Psoas muscle (tissue), 8 donors: ENCODE data around the gene IP6K3. TPM values are rescaled to one million over a fixed set of nuclear protein-coding genes. Genes with fewer than 3 reads are reported as not detected.

Experiments used
- ATAC-seq, 4 donors: fragments of 200-7000 bp; cut with Tn5 transposase; one replicate each; pipeline ENCODE4 v1.9.1; 2020; ENCODE audit warnings: moderate library complexity in 3 of 4, mild to moderate bottlenecking in 2 of 4
- DNase-seq, 2 donors: peaks; one replicate each; pipeline ENCODE4 v3.0.0-alpha.2; 2020
- H3K27ac ChIP-seq: fragments of 200-600 bp; one replicate; pipeline ENCODE4 v1.8.0; 2022
- H3K27me3 ChIP-seq, 3 donors: fragments of 200-600 bp in 1 of 3; one replicate each; pipeline versions ENCODE4 v1.6.1 to v1.8.0; 2013 to 2022; ENCODE audit warnings: low read length in 2 of 3, mild to moderate bottlenecking in 2 of 3, moderate library complexity in 1 of 3; ENCODE audit not compliant: insufficient read depth in 3 of 3
- H3K36me3 ChIP-seq, 2 donors: fragments of 200-600 bp in 1 of 2; one replicate each; pipeline versions ENCODE4 v1.6.1 to v1.8.0; 2013 to 2022; ENCODE audit warnings: low read depth in 1 of 2, mild to moderate bottlenecking in 1 of 2, moderate library complexity in 1 of 2; ENCODE audit not compliant: insufficient read depth in 1 of 2
- H3K4me1 ChIP-seq: fragments of 200-600 bp; one replicate; pipeline ENCODE4 v1.8.0; 2022
- H3K4me3 ChIP-seq: fragments of 200-600 bp; one replicate; pipeline ENCODE4 v1.8.0; 2022; ENCODE audit warnings: mild to moderate bottlenecking
- H3K9me3 ChIP-seq: fragments of 200-600 bp; one replicate; pipeline ENCODE4 v1.8.0; 2022
- CTCF ChIP-seq: fragments of 200-600 bp; IDR thresholded peaks from one replicate; pipeline ENCODE4 v1.8.0; 2022; ENCODE audit warnings: antibody characterized with exemption
- WGBS, 3 donors: extraction: QIAGEN DNeasy Blood & Tissue Kit; methylation state at CpG; one replicate each; pipeline versions ENCODE4 v1.1.6 to v1.1.7; 2013; 5-methylcytosine and 5-hydroxymethylcytosine counted together
- intact Hi-C, 2 donors: fragments of 100-400 bp; cut with DNase I; formaldehyde crosslinking; loops; one replicate each; pipeline versions ENCODE4 v1.11.0 to v1.14.2; 2022
- polyA plus RNA-seq, 3 donors: library from polyadenylated mRNA; stranded (reverse); fragments of 200-250 nt; gene quantifications; one replicate each; pipeline ENCODE4 v1.2.3, GENCODE V29; 2013
- total RNA-seq, 4 donors: library from RNA; stranded (reverse); fragmentation: NEBNext Ultra II Directional in 2 of 4; extraction: Animal tissue kit (Norgen Biotek cat#: 25700) in 2 of 4; gene quantifications; one replicate each; pipeline versions ENCODE4 v1.2.1 to v1.2.4, GENCODE V29; 2021 to 2023
- donor health status: healthy with polysubstance abuse.
- donor health status: DM: no; HTN: no; CAD: no; lungs with moderate emphysema.
- donor health status: Bipolar disorder and iron deficiency.
- donor health status: healthy.
- donor health status: DM: yes; HTN: yes; CAD: no.
- donor health status: DM: no; HTN: no; CAD: no.
- donor health status: DM: no; HTN: no; CAD: no.
- donor health status: DM: yes; HTN: yes; CAD: no.

IP6K3 gene
- total and polyA plus RNA-seq, 7 donors, result 95.7 to 363 (median 220) TPM

DNA sequence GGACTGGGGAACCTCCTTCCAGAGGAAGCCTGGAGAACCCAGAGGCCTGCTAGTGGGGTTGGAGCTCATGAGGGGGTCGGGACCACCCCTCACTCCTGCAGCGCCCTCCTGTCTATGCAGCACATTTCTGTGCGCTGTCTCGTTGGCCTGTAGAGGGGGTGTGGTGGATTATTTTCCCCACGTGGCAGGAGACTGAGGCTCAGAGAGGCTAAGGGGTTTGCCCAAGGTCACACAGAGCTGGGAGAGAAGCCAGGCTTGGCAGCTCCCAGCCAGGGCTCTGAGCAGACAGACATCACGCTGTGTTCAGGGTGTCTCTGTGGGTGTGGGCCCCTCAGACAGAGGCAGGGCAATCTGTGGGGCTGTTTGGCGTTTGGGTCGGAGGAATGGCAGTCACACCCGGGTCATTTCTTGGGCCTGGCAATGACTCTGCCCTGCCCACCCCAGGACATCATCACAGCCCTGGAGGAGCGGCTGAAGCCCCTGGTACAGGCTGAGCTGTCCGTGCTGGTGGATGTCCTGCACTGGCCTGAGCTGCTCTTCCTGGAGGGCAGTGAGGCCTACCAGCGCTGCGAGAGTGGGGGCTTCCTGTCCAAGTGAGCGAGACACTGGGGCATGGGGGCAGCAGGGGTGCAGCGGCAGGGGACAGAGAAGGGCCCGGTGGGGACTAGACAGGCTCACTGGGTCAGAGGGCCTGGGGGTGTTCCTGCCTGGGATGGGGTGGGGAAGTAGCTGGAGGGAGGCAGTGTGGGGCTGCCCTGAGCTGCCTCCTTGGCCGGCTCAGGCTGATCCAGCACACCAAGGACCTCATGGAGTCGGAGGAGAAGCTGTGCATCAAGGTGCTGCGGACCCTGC is 62.9 kb downstream of the IP6K3 start:
- no peak overlapping the region for H3K27ac ChIP-seq
- no peaks in the 10 kb centered on the region for H3K27me3 ChIP-seq
- H3K4me3 ChIP-seq, result no peak overlapping the region
- H3K36me3 ChIP-seq, result peaks cover 0 to 18% of the 10 kb centered on the region in 2 donors
- no peaks in the 10 kb centered on the region for H3K9me3 ChIP-seq
- 81 to 83% (median 83%) methylated on average over 19 of the region's 19 CpGs for WGBS, 3 donors
- ATAC-seq, result no peak
- no peaks in the 10 kb centered on the region for H3K4me1 ChIP-seq
- intact Hi-C loops, result no loop called here
- no peak for TF ChIP-seq CTCF
- no peak for DNase-seq

- peaks cover 0 to 18% of the 10 kb centered on the region in 2 donors for H3K36me3 ChIP-seq
- no peak overlapping the region for H3K4me3 ChIP-seq
- H3K27me3 ChIP-seq, result no peaks in the 10 kb centered on the region
- DNase-seq, result no peak
- H3K27ac ChIP-seq, result no peak overlapping the region
- TF ChIP-seq CTCF, result no peak
- H3K4me1 ChIP-seq, result no peaks in the 10 kb centered on the region
- no peak for ATAC-seq
- intact Hi-C loops, result no loop called here
- no peaks in the 10 kb centered on the region for H3K9me3 ChIP-seq
- WGBS, 3 donors, result 58 to 65% (median 60%) methylated on average over 14 to 15 of the region's 15 CpGs
Measured at GRCh38 chr6:33683051-33683571, 63.6 kb downstream of the IP6K3 start.

GRCh38 chr6:33682341-33682740 is 64.4 kb downstream of the IP6K3 start:
- TF ChIP-seq CTCF, result no peak
- ATAC-seq (no peak), DNase-seq (no peak)
- intact Hi-C loops, result no loop called here
- Histone ChIP-seq H3K27me3 (no peaks in the 10 kb centered on the region), H3K27ac (no peak overlapping the region), H3K4me3 (no peak overlapping the region), H3K36me3 (peaks cover 0 to 18% of the 10 kb centered on the region in 2 donors), H3K9me3 (no peaks in the 10 kb centered on the region), H3K4me1 (no peaks in the 10 kb centered on the region)
- WGBS, 3 donors, result 88 to 94% (median 89%) methylated on average over 13 of the region's 13 CpGs

- peaks cover 0 to 8% of the 10 kb centered on the region in 2 donors for H3K36me3 ChIP-seq
- TF ChIP-seq CTCF, result no peak
- H3K4me3 ChIP-seq, result no peak overlapping the region
- H3K27ac ChIP-seq, result no peak overlapping the region
- no peaks in the 10 kb centered on the region for H3K9me3 ChIP-seq
- H3K4me1 ChIP-seq, result no peaks in the 10 kb centered on the region
- ATAC-seq (no peak), DNase-seq (no peak)
- no peaks in the 10 kb centered on the region for H3K27me3 ChIP-seq
- 83 to 88% (median 87%) methylated on average over 20 of the region's 20 CpGs for WGBS, 3 donors
- intact Hi-C loops, result no loop called here
Measured at GRCh38 chr6:33679761-33680160, 66.9 kb downstream of the IP6K3 start.
